ENCODE results near the gene ATMIN. TPM values are rescaled to one million over a fixed set of nuclear protein-coding genes. Genes with fewer than 3 reads are reported as not detected.

ATMIN gene
- total and polyA plus RNA-seq, 2 experiments from 2014 or later = 22.0 to 60.5 TPM

GRCh38 chr16:81006813-81007695 is 28.6 kb upstream of the ATMIN start, which contains the start of the genes CENPN and CMC2:
Gene CENPN (plus strand): TSS chr16:81007214. CDS start chr16:81011940, 4,726 bp downstream.
Gene CMC2 (minus strand): TSS chr16:81006885. CDS start chr16:80997394, 9,491 bp downstream.
- Histone ChIP-seq H3K79me2 (replicated peaks; ENCODE audit: insufficient read depth) (peaks cover 84% of the 10 kb centered on the region), H2AFZ (peak within 1 kb of the TSS; percentile 88)

More at GRCh38 chr16:81006813-81007695, 28.6 kb upstream of the ATMIN start, which contains the start of the genes CENPN and CMC2:
- Histone ChIP-seq H3K9me2 (ENCODE audit: insufficient read depth) (no peaks in the 10 kb centered on the region), H3K36me3 (ENCODE audit: insufficient read depth) (no peaks in the 10 kb centered on the region), H3K27ac (ENCODE audit: low read depth) (peak within 1 kb of the TSS; percentile 99), H4K20me1 (replicated peaks; ENCODE audit: insufficient read depth) (peaks cover 9% of the 10 kb centered on the region; the same call in 1 of the 2 replicates), H3F3A (replicated peaks; ENCODE audit: low read depth) (no peaks in the 10 kb centered on the region), H3K27me3 (ENCODE audit: insufficient read depth) (no peaks in the 10 kb centered on the region), H3K4me2 (peak within 1 kb of the TSS; percentile 89), H3K4me3 (peak within 1 kb of the TSS; percentile 91), H3K4me1 (ENCODE audit: insufficient read depth) (peaks cover 7% of the 10 kb centered on the region)
- H3K27me3 Mint-ChIP-seq (ENCODE audit: insufficient read depth, low read depth, poor library complexity) = peaks cover 7% of the 10 kb centered on the region
- peak; percentile 90 for ATAC-seq
- H3K36me3 Mint-ChIP-seq (ENCODE audit: low read depth) = peaks cover 14% of the 10 kb centered on the region
- peak within 1 kb of the TSS; percentile 100 for H3K27ac Mint-ChIP-seq
- H3K4me3 Mint-ChIP-seq = peak within 1 kb of the TSS; percentile 98
- TF ChIP-seq STAT1 (IDR thresholded peaks at IDR 0.05; ENCODE audit: unreplicated experiment) = no peak
- no peak for TF ChIP-seq ZNF462 (CRISPR knock-in tag; IDR thresholded peaks at IDR 0.05)
- peak; percentile 8; the same call in 1 of the 2 replicates for TF ChIP-seq ETS1 (IDR thresholded peaks at IDR 0.05)
- peak; percentile 77 for TF ChIP-seq POLR2AphosphoS5 (IDR thresholded peaks at IDR 0.05; ENCODE audit: low read depth)
- no peak; a peak in 1 of 4 replicates for TF ChIP-seq CTCF (conservative IDR thresholded peaks at IDR 0.05; ENCODE audit: low read depth in 2 of 2)
- TF ChIP-seq CREB1 (CRISPR knock-in tag; IDR thresholded peaks at IDR 0.05; ENCODE audit: low read depth) = peak; percentile 98
- peaks cover 22% of the 10 kb centered on the region for H3K4me1 Mint-ChIP-seq
- peak; percentile 98 for DNase-seq (ENCODE audit: low spot score)
- H3K9me3 Mint-ChIP-seq = no peaks in the 10 kb centered on the region
